Endothelial cell (in vitro differentiated cells): ENCODE data around the gene CLDN5. TPM values are rescaled to one million over a fixed set of nuclear protein-coding genes. Genes with fewer than 3 reads are reported as not detected.
"Not testable (repeated sequence)": the region's sequence is repeated elsewhere in the genome, so short reads cannot be mapped to it uniquely, and the experiment has no call there.

Source experiments
- DNase-seq: peaks from one replicate; pipeline ENCODE4 v3.0.0; 2021; ENCODE audit warnings: low spot score
- H3K27ac Mint-ChIP-seq: one replicate; pipeline ENCODE4 v1.8.0; 2021; ENCODE audit warnings: mixed read lengths, inconsistent platforms; ENCODE audit not compliant: unreplicated experiment
- H3K27me3 Mint-ChIP-seq: one replicate; pipeline ENCODE4 v1.8.0; 2021; ENCODE audit warnings: mild to moderate bottlenecking, moderate library complexity, mixed read lengths, inconsistent platforms; ENCODE audit not compliant: unreplicated experiment
- H3K36me3 Mint-ChIP-seq: one replicate; pipeline ENCODE4 v1.8.0; 2021; ENCODE audit warnings: mild to moderate bottlenecking, low read depth, mixed read lengths, inconsistent platforms; ENCODE audit not compliant: unreplicated experiment
- H3K4me1 Mint-ChIP-seq: one replicate; pipeline ENCODE4 v1.8.0; 2021; ENCODE audit warnings: mild to moderate bottlenecking, mixed read lengths, inconsistent platforms; ENCODE audit not compliant: unreplicated experiment
- H3K4me3 Mint-ChIP-seq: one replicate; pipeline ENCODE4 v1.8.0; 2021; ENCODE audit warnings: mild to moderate bottlenecking, mixed read lengths, inconsistent platforms; ENCODE audit not compliant: unreplicated experiment
- H3K9me3 Mint-ChIP-seq: one replicate; pipeline ENCODE4 v1.8.0; 2021; ENCODE audit warnings: mixed read lengths, inconsistent platforms; ENCODE audit not compliant: unreplicated experiment
- total RNA-seq: library from RNA; stranded (reverse); fragmentation: NEBNext Ultra II Directional; extraction: Animal tissue kit (Norgen Biotek cat#: 25700); gene quantifications from one replicate; pipeline ENCODE4 v1.2.1, GENCODE V29; 2021; ENCODE audit not compliant: unreplicated experiment
- TF ChIP-seq, protein P1 (sequence below): fragments of 200-600 bp; sonication (generic); IDR thresholded peaks from one replicate; pipeline ENCODE4 v1.5.0; 2021; ENCODE audit warnings: antibody characterized with exemption; ENCODE audit not compliant: unreplicated experiment

CLDN5 gene
- total RNA-seq, 1 donor from 2014 or later = 108 TPM

GRCh38 chr22:19554834-19555404, 30.7 kb upstream of the CLDN5 start:
- DNase-seq = peak; percentile 50
- Mint-ChIP-seq H3K9me3 (no peaks in the 10 kb centered on the region), H3K4me3 (no peak overlapping the region), H3K4me1 (peaks cover 11% of the 10 kb centered on the region), H3K27ac (peak overlapping the region; percentile 64), H3K36me3 (no peaks in the 10 kb centered on the region), H3K27me3 (peaks cover 2% of the 10 kb centered on the region)
- TF ChIP-seq, protein P1, sequence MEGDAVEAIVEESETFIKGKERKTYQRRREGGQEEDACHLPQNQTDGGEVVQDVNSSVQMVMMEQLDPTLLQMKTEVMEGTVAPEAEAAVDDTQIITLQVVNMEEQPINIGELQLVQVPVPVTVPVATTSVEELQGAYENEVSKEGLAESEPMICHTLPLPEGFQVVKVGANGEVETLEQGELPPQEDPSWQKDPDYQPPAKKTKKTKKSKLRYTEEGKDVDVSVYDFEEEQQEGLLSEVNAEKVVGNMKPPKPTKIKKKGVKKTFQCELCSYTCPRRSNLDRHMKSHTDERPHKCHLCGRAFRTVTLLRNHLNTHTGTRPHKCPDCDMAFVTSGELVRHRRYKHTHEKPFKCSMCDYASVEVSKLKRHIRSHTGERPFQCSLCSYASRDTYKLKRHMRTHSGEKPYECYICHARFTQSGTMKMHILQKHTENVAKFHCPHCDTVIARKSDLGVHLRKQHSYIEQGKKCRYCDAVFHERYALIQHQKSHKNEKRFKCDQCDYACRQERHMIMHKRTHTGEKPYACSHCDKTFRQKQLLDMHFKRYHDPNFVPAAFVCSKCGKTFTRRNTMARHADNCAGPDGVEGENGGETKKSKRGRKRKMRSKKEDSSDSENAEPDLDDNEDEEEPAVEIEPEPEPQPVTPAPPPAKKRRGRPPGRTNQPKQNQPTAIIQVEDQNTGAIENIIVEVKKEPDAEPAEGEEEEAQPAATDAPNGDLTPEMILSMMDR = peak; percentile 34

DNA sequence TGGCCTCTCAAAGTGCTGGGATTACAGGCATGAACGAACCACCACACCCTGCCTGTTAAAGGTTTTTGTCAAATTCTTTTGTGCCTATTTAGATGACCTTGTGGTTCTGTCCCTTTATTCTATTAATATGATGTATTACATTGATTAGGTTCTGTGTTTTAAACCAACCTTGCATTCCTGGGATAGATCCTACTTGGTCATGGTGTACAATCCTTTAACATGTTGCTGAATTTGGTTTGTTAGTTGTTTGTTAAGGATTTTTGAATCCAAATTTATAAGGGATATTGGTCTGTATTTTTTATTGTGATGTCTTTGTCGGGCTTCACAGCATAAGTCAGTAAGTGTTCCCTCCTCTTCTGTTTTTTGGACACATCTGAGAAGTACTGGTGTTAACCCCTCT, 29.0 kb upstream of the CLDN5 start:
- Mint-ChIP-seq H3K27ac (no peak overlapping the region), H3K36me3 (no peaks in the 10 kb centered on the region), H3K4me1 (peaks cover 11% of the 10 kb centered on the region), H3K4me3 (no peak overlapping the region), H3K27me3 (peaks cover 2% of the 10 kb centered on the region), H3K9me3 (no peaks in the 10 kb centered on the region)
- no peak for DNase-seq
- TF ChIP-seq, protein P1 = no peak

GRCh38 chr22:19550382-19550781, 26.2 kb upstream of the CLDN5 start:
- Mint-ChIP-seq H3K27ac (no peak overlapping the region), H3K4me1 (peaks cover 11% of the 10 kb centered on the region), H3K4me3 (no peak overlapping the region), H3K36me3 (no peaks in the 10 kb centered on the region), H3K9me3 (no peaks in the 10 kb centered on the region), H3K27me3 (peaks cover 2% of the 10 kb centered on the region)
- DNase-seq = no peak
- TF ChIP-seq, protein P1 = no peak

DNA sequence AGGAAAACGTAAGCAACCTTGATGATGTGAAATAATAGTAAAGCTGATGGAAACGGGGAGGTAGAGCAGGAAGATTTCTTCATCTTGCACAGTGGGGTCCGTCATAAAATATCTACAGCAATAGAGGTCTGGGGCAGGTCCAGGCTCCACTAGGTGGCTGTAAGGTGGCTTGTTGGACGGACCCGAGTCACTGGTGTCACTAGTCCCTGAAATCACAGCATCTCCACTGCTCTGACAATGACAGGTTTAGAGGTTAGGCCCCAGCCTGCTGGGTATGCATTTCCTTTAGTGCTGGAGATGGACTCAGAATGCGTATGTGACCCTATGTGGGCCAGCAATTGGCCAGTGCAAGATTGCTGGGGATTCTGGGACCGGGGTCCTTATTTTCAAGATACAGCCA, 25.2 kb upstream of the CLDN5 start:
- Mint-ChIP-seq H3K9me3 (no peaks in the 10 kb centered on the region), H3K4me3 (no peak overlapping the region), H3K4me1 (peaks cover 4% of the 10 kb centered on the region), H3K36me3 (no peaks in the 10 kb centered on the region), H3K27ac (no peak overlapping the region), H3K27me3 (peaks cover 2% of the 10 kb centered on the region)
- TF ChIP-seq, protein P1 = no peak
- DNase-seq = no peak

GRCh38 chr22:19548964-19549363, 24.8 kb upstream of the CLDN5 start:
- TF ChIP-seq, protein P1 = no peak
- Mint-ChIP-seq H3K4me3 (no peak overlapping the region), H3K36me3 (no peaks in the 10 kb centered on the region), H3K4me1 (no peaks in the 10 kb centered on the region), H3K27me3 (peaks cover 2% of the 10 kb centered on the region), H3K27ac (no peak overlapping the region), H3K9me3 (no peaks in the 10 kb centered on the region)
- DNase-seq = no peak

- not testable (repeated sequence) for DNase-seq, H3K4me3 Mint-ChIP-seq, H3K4me1 Mint-ChIP-seq, H3K36me3 Mint-ChIP-seq, H3K27ac Mint-ChIP-seq, H3K9me3 Mint-ChIP-seq, H3K27me3 Mint-ChIP-seq
These were observed 24.2 kb upstream of the CLDN5 start for GRCh38 chr22:19548427-19548826.
